ENCODE results near the gene GPR78.

GRCh38 chr4:8618961-8619720 lies 38.9 kb downstream of the GPR78 start:
- TF ChIP-seq RCOR1 (IDR thresholded peaks at IDR 0.05; ENCODE audit: insufficient replicate concordance, low read length) (no peak), CEBPB (IDR thresholded peaks at IDR 0.05; ENCODE audit: low read depth, low read length) (no peak), POLR2A (IDR thresholded peaks at IDR 0.05; ENCODE audit: low read depth, low read length) (no peak), CTCF (conservative IDR thresholded peaks at IDR 0.05; ENCODE audit: low read depth, low read length) (no peak), USF2 (IDR thresholded peaks at IDR 0.05; ENCODE audit: low read depth, low read length) (no peak), MXI1 (IDR thresholded peaks at IDR 0.05; ENCODE audit: borderline replicate concordance, low read depth, low read length) (no peak), ELK1 (IDR thresholded peaks at IDR 0.05; ENCODE audit: borderline replicate concordance, low read depth, low read length) (no peak), NFE2L2 (IDR thresholded peaks at IDR 0.05; ENCODE audit: low read depth, low read length) (no peak), FOS (IDR thresholded peaks at IDR 0.05; ENCODE audit: low read depth, low read length) (no peak), RAD21 (IDR thresholded peaks at IDR 0.05; ENCODE audit: low read length) (no peak), MAFK (IDR thresholded peaks at IDR 0.05; ENCODE audit: low read depth, low read length) (no peak)

All from IMR-90 (cell line).